Stimulated activated CD4-positive, alpha-beta T cell treated with anti-CD3 and anti-CD28 coated beads, Interleukin-12 subunit alpha, Interleukin-12 subunit beta, amount 100 ng/mL, for 24 hours (primary cell): ENCODE measurements around the gene HOTAIR.

ENCODE experiments used
- DNase-seq, 2 experiments: peaks; one replicate each; pipeline ENCODE4 v3.0.0-alpha.2; 2020; ENCODE audit warnings: low read depth in 2 of 2

The HOTAIR gene

DNA sequence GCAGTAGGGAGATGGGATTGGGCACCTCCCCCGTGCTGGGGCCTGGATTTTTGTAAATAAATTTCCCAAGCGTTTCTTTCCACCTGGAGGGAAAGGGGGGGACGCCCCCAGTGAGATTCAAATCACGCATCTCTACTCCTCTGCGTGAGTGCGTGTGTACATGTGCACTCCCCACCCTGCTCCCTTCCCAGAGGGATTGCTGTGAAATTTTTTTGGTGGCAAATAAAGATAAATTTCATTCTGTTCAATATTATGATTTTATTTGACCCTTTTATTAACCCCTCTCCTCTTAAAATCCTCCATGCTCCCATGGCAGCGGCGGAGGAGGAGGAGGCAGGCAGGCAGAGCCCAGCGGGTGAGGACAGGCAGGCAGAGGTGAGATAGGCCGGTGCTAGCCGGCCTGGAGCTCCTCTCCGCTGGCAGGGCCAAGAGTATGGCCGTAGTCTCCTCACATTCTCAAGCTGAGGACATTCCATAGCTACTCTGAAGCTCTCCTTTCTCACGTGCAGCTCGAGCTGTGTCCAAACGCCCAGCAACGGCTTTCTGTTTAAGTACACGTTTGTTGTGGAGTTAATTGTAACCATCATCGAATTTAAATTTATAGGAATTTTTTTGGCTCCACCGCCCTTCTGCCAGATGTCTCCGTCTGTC is 1.5 kb upstream of the HOTAIR start:
- no peak for DNase-seq

DNA sequence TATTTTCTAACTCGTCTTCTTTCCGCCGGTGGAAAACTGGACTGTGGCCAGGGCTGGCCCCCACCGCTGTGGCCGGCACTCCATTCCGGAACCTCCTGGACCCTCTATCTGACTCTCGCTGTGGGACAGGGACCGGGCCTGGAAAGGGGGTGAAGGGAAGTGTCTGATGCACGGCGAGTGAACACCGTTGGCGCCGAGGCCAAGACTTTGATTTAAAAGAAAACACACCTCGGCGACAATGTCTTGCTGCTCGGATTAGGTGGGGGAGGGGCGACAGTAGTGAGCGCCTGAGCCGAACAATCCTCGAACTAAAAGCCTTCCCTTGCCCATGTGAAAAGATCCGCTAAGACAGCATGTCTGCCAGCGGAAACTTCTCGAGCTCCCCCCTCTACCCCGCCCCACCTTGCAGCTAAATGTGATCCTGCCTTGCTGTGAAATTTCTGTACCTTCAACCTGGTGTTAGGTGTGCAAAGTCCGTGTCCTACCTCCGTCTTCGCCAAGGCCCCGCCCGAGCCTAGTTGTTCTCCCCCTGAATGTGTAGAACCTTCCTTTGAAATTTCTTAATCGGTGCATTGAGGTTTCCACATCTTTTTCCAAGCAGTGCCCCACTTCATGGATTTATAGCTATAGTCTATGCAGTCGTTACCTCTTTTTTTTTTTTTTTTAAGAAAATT is 862 bp upstream of the HOTAIR start:
- no peak for DNase-seq

DNA sequence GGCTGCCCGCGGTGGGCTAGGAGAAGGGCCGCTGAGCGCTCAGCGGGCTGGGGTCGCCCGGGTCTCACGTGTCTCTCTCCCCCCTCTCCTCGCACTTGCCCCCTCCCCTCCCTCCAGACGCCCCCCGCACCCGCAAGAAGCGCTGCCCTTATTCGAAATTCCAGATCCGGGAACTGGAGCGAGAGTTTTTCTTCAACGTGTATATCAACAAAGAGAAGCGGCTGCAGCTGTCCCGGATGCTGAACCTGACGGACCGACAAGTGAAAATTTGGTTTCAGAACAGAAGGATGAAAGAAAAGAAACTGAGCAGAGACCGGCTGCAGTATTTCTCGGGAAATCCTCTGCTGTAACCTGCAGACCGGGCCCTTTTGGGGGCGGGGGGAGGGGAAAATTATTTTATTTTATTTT is 314 bp upstream of the HOTAIR start:
- no peak for DNase-seq

DNA sequence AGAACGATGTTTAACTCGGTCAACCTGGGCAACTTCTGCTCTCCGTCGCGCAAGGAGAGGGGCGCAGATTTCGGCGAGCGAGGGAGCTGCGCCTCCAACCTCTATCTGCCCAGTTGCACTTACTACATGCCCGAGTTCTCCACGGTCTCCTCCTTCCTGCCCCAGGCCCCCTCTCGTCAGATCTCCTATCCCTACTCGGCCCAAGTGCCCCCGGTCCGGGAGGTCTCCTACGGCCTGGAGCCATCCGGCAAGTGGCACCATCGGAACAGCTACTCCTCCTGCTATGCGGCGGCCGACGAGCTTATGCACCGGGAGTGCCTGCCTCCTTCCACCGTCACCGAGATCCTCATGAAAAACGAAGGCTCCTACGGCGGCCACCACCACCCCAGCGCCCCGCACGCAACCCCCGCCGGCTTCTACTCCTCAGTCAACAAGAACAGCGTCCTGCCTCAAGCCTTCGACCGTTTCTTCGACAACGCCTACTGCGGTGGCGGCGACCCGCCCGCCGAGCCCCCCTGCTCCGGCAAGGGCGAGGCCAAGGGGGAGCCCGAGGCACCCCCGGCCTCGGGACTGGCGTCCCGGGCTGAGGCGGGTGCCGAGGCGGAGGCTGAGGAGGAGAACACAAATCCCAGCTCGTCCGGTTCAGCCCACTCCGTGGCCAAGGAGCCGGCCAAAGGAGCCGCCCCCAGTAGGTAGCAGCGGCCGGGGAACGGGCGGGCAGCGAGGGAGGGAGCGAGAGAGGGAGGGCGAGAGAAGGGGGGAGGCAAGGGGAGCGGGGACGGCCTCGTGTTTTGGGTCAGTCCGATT is 1.3 kb downstream of the HOTAIR start:
- DNase-seq, result no peak

DNA sequence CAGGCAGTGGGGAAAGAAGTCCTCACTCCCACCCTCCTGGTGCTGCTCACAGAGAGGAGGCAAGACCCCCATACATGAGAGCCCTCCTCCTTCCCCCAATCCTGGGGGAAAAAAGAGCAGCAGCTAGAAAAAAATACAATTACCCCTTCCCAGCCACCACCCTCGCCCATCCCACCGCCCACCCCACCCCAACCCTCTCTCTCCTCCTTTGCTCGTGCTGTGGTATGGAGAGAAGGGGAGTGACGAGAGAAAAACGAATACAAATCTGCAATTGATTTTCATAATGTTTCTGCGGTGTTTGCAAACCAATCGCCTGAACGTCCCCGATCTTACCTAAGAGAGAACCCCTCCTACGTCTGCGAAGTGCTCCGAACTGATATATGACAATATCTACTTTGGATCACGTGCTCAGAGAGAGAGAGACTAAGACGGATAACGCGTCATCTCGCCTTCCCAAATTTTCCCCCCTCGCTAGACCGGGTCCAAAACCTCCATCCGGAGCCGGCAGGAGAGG is 2.0 kb downstream of the HOTAIR start, which contains the start of gene HOXC11:
HOXC11 (plus strand) TSS at position 405 of the 514 bp plus-strand sequence. CDS start 116 bp downstream, outside the sequence.
- no peak for DNase-seq

DNA sequence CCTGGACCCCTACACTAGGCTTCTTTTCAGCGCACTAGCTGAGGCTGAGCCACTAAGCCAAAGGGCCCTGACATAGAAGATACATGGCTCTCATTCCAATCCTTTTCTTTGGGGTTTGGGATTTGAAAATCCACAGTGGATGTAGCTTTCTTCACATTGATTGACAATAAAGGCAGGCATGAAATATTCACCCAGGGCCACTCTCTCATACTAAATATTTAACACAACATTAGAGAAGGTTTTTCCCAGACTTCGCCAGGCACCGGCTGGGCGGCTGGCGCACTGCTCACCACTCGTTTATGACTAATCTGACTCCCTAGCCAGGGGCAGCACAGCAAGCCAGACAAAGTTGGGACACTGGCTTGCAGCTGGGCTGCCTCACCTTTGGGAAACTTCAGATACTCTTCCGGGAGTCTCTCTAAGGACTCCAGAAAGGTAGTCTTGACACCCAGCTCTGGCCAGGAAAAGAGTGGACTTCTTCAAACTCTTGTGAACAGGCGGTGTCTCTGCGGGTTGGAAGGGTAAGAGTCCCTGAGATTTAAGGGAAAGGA is 2.5 kb downstream of the HOTAIR start:
- no peak for DNase-seq

DNA sequence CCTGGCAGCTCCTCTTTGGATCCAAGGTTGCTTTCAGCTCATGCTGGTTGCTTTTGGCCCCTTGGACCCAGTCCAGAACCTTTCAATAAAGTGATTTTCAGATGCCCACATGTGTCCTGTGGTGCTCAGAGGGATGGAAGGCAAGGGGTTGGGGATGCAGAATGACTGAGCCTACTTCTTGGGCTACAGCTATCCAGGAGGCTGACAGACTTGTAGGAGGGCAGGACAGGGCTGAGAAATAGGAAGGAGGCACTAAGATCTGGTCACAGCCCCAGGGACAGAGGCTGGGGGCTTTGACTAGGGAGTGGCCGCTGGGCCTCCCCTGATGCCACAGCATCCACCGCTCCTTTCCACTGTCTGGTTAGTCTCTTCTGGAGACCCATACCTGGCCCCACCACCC is 3.1 kb downstream of the HOTAIR start:
- no peak for DNase-seq

DNA sequence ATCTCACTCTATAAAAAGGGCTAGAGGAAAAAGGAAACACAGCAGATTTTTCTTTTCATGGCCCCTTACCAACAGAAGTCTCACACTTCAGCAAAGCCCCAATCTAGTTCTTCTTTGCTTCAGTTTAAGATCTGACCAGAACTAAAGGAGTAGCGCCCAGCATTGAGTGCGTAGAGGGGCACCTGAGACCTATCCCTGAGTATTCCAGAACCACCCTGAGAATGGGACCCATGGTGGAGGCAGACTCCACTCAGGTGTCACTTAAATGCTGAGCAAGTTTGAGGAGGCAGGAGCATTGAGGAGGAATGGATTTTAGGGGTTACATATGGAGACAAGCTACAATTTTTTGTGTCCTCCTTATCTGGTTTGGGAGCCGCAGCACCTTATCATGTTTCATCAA is 3.6 kb downstream of the HOTAIR start:
- DNase-seq, result no peak

DNA sequence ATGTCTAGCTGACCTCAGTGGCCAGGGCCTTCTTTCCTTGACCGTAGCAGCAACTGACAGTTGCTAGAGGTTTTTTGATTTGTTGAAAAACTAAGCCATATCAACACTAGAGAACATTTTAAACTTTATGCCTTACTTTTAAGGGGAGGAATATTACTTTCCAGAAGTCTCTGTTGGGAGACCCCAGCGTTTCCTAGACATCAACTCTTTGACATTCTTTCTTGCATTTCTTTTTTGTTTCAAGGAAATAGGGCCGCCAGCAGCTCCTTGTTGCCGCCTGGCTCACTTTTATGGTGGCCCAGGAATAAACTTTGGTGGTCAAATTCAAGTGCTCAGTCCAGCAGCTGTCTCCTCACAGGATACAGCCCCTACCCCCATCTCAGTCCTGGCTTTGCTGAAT is 4.3 kb downstream of the HOTAIR start:
- DNase-seq, result no peak

DNA sequence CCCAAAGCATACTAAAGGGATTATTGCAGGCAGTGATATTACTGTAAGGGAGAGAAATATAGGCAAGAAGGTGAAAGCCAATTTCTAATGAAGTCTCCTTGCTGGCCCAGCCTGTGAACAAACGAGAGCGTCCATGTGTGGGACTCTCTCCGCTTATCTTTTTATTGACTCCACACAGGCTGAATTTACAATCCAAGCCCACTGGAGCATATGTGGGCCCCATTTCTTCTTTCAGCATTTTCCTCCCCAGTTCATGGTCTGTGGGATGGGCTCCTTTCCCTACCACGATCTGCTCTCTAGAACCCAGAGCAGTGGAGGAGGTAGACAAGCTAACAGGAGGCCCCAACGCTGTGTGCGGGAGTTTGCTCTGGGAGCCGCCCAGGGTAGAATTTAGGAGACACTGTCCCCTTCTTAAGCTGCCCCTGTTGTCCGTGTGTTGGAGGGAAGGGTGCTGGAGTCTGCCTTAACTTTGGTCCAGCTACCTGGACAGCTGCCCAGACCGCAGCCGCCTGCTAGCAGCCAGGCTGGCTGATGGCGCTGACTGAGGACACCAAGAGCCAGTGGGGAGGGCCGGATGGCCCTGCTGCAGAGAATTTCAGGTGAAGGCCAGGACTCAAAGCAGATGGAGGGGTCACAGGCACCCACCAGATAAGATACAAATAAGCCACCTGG is 5.0 kb downstream of the HOTAIR start:
- DNase-seq, result no peak

DNA sequence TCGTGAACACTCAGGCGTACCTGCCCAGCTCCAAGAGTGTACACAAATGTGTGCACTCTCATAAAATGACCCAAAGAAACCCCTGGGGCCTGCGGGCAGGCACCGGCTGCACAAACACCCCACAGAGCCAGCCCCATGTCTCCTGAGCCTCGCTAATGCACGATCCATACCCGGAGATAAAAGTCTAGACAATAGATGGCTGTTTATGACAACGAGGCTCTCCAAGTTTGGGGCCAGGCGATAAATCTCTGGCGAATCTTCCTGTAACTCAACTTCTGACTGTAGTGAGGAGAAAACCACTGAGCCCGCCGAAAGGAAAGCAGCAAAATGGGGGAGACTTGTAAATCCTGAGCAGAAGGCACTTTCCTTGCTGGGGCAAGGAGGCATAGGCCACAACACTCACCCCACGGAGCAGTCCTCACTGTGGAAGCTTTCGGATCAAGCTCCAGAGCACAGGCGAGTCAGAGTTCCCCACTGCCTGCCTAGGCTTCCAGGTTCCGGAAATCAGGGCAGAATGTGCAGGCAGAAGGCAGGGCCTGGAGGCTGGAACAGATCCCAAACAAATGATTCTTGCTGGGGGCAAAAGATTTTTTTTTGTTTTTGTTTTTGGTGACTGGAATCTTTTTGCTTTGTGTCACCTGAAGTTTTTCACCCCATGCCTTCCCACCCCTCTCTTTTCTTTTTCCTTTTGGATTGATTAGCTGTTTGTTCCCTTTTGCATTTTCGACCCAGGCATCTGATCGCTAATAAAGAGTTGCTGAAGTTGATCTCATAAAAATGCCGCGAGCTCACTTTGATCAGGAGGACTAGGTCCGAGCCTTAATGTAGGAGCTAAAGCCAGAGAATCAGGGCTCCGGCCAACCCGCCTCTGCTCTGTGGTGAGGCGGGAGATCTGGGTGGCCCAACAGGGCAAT is 6.3 kb downstream of the HOTAIR start:
- DNase-seq, result no peak

DNA sequence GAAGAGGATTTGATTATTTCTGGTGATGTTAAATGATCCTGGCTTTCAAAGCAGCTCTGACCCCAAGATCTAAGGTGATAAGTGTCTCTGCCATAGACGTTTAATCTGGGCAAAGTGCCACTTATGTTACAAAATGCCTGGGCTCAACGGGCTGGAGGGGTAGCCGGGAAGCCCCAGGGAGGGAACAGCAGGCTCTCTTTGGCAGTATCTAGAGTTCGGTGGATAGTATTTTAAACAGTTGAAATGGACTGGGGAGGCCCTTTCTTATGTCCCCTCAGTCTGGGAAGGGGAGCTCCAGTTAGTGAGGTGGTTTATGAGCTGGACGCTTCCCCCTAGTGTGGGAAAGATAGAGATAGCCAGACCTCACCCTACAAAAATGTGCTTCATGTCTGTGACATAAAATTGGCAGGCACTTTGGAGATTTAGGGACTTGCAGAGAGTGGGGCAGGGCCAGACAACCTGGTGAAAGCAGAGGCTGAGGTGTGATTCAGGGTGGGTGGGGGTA is 7.3 kb downstream of the HOTAIR start:
- no peak for DNase-seq

DNA sequence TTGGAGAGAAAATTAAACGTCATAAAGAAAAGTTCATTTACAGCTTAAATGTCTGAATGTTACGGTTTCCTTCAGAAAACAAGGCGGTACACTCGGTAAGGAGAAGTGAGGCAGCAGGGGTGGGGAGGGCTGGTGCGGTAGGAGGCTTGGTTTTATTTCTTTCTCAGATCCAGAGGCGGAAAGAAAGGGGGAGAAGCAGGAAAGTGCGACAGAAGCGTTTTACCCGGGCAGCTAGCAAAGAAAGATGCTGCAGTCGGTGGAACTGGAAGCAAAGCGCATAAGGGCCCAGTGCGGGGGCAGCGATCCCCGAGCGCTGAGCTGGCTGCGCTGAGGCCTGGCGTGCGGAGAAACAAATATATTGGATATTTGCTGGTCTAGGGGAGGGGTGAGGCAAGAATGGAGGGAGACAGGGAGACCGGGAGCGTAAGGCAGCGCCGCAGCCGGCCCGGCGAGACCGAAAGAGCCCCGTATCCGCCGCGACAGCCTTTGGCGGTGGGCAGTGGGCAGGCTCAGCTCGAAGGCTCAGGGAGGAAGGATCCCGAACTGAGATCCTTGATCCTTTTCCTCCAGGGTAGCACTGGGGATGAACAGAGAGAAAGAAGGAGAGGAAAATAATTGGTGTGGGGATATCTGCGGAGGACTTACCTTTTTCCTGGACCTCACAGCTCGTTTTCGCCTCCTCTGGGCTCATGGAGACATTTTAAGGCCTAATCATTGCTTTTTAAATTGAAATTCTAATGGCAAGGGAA is 8.2 kb downstream of the HOTAIR start:
- DNase-seq, result no peak

DNA sequence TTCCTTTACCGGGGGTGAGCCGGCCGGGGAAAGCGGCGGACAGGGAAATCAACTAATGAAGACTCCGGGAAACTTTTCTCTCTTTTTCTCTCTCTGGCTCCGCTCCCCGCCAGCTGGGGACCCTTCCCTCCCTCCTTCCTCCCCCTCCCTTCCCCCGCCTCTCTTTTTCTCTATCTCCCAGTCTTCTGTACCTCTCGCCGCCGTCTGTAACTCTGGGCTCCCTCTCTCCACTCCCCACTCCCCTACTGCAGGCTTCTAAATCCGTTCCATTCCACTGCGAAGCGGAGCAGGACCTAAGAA is 8.7 kb downstream of the HOTAIR start:
- no peak for DNase-seq

DNA sequence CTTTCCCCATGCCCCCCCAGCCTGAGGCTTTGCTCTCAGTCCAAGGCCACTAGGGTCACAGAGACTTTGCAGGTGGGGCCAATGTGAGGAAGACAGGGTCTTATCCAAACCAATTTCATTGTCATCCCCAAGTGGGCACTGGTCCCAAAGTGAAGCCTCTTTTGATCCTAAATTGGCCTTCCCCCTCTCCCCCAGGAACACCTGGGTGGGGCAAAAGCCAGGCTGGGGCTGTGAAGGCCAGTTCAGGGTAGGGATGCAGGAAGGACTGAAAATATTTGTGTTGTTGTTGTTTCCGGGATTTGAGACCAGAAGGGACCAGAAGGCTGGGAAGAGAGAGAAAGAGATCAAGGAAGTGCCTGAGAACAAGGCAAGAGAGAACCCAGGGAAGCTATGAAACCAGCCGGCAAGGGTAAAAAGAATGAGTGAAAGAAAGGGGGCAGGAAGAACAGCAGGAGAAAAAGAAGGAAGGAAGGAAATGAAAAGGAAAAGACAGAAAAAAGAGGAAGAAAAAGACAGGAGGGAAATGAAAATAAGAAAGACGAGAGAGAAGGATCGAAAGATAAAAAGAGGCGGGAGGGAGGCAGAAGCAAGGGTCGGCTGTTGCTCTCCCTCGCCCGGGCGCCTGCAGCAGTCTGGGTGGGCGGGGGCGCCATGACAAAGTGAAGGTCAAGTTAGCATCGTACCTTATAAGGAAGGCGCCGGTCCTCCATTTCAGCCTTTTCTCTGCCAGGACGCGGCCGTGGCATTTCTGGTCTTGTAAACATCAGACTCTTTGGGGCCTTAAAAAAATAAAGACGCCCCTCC is 9.3 kb downstream of the HOTAIR start:
- no peak for DNase-seq

DNA sequence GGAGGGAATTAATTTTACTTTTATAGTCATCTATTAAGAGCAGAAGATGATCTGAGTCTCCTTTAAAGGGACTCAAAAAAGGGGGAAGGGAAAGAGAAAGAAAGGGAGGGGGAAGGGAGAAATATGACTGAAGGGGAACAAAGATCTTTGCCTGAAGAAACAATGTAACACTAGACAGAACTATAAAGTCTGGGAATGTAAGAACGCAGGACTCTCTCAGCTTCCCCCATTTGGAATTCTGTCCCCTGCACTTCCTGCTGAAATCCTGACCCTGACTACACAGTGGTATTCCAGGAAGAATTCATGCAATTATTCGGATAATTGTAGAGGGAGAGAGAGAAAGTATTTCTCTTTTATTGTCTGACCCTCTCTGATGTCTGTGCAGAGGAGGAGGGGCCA is 10.4 kb downstream of the HOTAIR start:
- no peak for DNase-seq

DNA sequence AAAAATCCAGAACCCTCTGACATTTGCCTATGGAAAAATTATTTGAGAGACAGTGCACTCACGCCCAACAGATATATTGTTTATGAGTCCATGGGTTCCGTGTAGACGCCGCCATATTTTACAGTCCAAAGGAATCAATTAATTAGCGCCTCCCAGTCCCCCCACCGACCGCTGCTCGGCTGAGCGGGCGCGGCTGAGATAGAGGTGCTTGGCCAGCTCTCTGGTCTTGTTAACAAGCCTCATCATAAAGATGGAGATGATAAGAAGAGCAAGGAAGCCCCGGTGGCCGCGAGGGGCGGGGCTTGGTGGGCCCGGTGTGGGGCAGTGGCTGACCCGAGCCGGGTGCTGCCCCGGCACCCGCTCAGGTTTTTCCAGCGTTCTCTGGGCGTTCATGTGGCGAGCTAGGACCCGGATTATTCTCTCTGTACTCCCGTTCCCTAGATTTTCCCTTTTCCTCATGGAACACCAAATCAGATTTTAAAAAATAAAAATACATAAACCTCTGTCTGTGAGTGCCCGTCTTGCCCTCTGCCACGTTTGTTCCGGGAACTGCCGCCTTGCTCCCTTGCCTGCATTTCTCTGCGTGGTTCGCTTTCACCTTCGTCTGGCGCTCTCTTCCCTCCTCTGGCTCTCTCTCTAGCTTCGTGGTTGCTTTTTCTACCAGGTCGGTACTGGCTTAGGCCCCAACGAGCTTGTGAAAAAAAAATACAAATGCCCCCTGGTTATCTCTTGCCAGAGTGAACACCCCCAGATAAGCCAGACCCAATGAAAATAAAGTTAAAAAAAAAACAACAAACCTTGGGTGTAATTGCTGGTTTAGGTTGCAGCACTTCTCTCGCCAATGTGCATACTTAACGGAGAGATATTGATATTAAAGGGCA is 11.1 kb downstream of the HOTAIR start:
- no peak for DNase-seq

DNA sequence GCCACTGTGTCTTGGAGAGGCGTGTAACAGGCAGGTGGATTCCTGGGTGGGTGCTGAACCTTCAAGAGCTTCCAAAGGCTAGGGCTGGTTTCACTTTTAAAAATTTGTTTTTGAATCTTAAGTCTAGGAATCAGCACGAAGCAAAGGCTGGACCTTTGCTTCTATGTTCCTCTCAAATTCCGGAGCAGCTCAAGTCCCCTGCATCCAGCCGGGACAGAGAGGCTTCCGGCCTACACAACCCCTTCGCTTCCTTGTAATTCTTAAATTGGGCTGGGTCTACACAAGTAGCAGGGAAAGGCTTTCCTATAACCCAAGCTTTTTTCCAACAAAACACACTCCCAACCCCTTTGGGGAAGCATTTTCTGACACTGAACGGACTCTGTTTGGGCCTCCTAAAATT is 11.7 kb downstream of the HOTAIR start:
- no peak for DNase-seq
